Measurements from ENCODE around the gene ZFP36L1.

- TF ChIP-seq CTCF (conservative IDR thresholded peaks at IDR 0.05; ENCODE audit: low read length) = no peak
- TF ChIP-seq EZH2phosphoT487 (IDR thresholded peaks at IDR 0.05; ENCODE audit: borderline replicate concordance) = no peak
Observed at GRCh38 chr14:68772761-68773381, 20.0 kb downstream of the ZFP36L1 start.

Data from Loucy (cell line).